ENCODE measurements around the gene EDNRA.

GRCh38 chr4:147594107-147594506 is 113.2 kb downstream of the EDNRA start:
- no peak for TF ChIP-seq ARNT (IDR thresholded peaks at IDR 0.05)
- no peak for TF ChIP-seq FOXM1 (IDR thresholded peaks at IDR 0.05; ENCODE audit: borderline replicate concordance)
- no peak for TF ChIP-seq L3MBTL2 (conservative IDR thresholded peaks at IDR 0.05)
- TF ChIP-seq SP1 (IDR thresholded peaks at IDR 0.05): no peak
- TF ChIP-seq SUZ12 (IDR thresholded peaks at IDR 0.05): no peak
- TF ChIP-seq ZNF384 (IDR thresholded peaks at IDR 0.05): no peak
- no peak for TF ChIP-seq FOXA1 (IDR thresholded peaks at IDR 0.05)
- TF ChIP-seq TARDBP (IDR thresholded peaks at IDR 0.05): no peak
- no peak for TF ChIP-seq FOXK2 (IDR thresholded peaks at IDR 0.05)
- no peak for TF ChIP-seq NFRKB (IDR thresholded peaks at IDR 0.05)
- no peak for TF ChIP-seq LEF1 (IDR thresholded peaks at IDR 0.05; ENCODE audit: borderline replicate concordance)
- TF ChIP-seq PKNOX1 (IDR thresholded peaks at IDR 0.05): no peak
- TF ChIP-seq BHLHE40 (IDR thresholded peaks at IDR 0.05; ENCODE audit: borderline replicate concordance): no peak

All from HEK293T (cell line).